ENCODE data around the gene NR1H3. TPM values are rescaled to one million over a fixed set of nuclear protein-coding genes. Genes with fewer than 3 reads are reported as not detected.

NR1H3 gene
- polyA plus RNA-seq, 1 experiment, result 21.9 TPM

GRCh38 chr11:47317064-47317828, 59.5 kb downstream of the NR1H3 start:
- Histone ChIP-seq H3K27ac (ENCODE audit: low read depth, low read length) (no peak overlapping the region), H3K27me3 (ENCODE audit: control insufficient read depth, insufficient read depth, low read length) (no peaks in the 10 kb centered on the region), H3K4me3 (ENCODE audit: low read depth, low read length) (no peak overlapping the region), H3K9me3 (ENCODE audit: control insufficient read depth, insufficient read depth, low read length) (no peaks in the 10 kb centered on the region)
- TF ChIP-seq CTCF (IDR thresholded peaks at IDR 0.05; ENCODE audit: low read depth, low read length), result no peak
- ChIA-PET CTCF (no interaction called here), POLR2A (no interaction called here)
- DNase-seq (ENCODE audit: low read depth, low spot score), result no peak

- no peak for TF ChIP-seq CTCF (IDR thresholded peaks at IDR 0.05; ENCODE audit: low read depth, low read length)
- ChIA-PET POLR2A (no interaction called here), CTCF (no interaction called here)
- DNase-seq (ENCODE audit: low read depth, low spot score), result no peak
- Histone ChIP-seq H3K27ac (ENCODE audit: low read depth, low read length) (no peak overlapping the region), H3K27me3 (ENCODE audit: control insufficient read depth, insufficient read depth, low read length) (no peaks in the 10 kb centered on the region), H3K9me3 (ENCODE audit: control insufficient read depth, insufficient read depth, low read length) (no peaks in the 10 kb centered on the region), H3K4me3 (ENCODE audit: low read depth, low read length) (no peak overlapping the region)
These were observed 60.4 kb downstream of the NR1H3 start for GRCh38 chr11:47318166-47318565.

Other genes with a start within 250 kb of the NR1H3 start
- 38.6 and 44.4 TPM in 2 replicates for gene ARFGAP2, start 81.1 kb upstream of the NR1H3 start, polyA plus RNA-seq (2011; rRNA removed)
- 15.3 and 19.7 TPM in 2 replicates for gene PACSIN3, start 71.6 kb upstream of the NR1H3 start, polyA plus RNA-seq (2011; rRNA removed)
- 47.3 and 48.1 TPM in 2 replicates for gene DDB2, start 43.0 kb upstream of the NR1H3 start, polyA plus RNA-seq (2011; rRNA removed)
- gene ACP2, start 9.2 kb upstream of the NR1H3 start, polyA plus RNA-seq (2011; rRNA removed), result 20.8 and 25.1 TPM in 2 replicates
- gene MADD, start 12.1 kb downstream of the NR1H3 start, polyA plus RNA-seq (2011; rRNA removed), result 10.5 and 20.9 TPM in 2 replicates
- not detected in 2 replicates for gene MYBPC3, start 94.7 kb downstream of the NR1H3 start, polyA plus RNA-seq (2011; rRNA removed)
- not detected in 2 replicates for gene SPI1, start 120.6 kb downstream of the NR1H3 start, polyA plus RNA-seq (2011; rRNA removed)
- 54.4 and 65.9 TPM in 2 replicates for gene SLC39A13, start 150.6 kb downstream of the NR1H3 start, polyA plus RNA-seq (2011; rRNA removed)
- 211 and 290 TPM in 2 replicates for gene PSMC3, start 168.4 kb downstream of the NR1H3 start, polyA plus RNA-seq (2011; rRNA removed)
- 0.09 TPM in 1 of 2 replicates, not detected in the other for gene RAPSN, start 191.1 kb downstream of the NR1H3 start, polyA plus RNA-seq (2011; rRNA removed)